OCI-LY7 (cell line): ENCODE measurements around the gene ZMAT3. TPM values are rescaled to one million over a fixed set of nuclear protein-coding genes. Genes with fewer than 3 reads are reported as not detected.
"Not testable (repeated sequence)": the region's sequence is repeated elsewhere in the genome, so short reads cannot be mapped to it uniquely, and the experiment has no call there.

ENCODE experiments used
- Bru-seq: library from RNA; stranded (reverse); fragments of 400-500 nt; gene quantifications from one replicate; lab custom pipeline; 2021; lab: Mats Ljungman, UMichigan
- BruChase-seq, 2 experiments: library from RNA; stranded (reverse); fragments of 400-500 nt; gene quantifications; one replicate each; lab custom pipeline; 2021; lab: Mats Ljungman, UMichigan
- BruUV-seq: library from RNA; stranded (reverse); fragments of 400-500 nt; replicated peaks from 2 replicates; lab custom pipeline; 2021; lab: Mats Ljungman, UMichigan
- CTCF ChIA-PET: fragments of 300-600 bp; sonication (Branson Sonifier 250); formaldehyde crosslinking; loops from one replicate; lab custom pipeline; 2022; ENCODE audit warnings: antibody characterized with exemption; ENCODE audit not compliant: unreplicated experiment; lab: Charles Lee
- POLR2A ChIA-PET: fragments of 300-600 bp; sonication (Branson Sonifier 250); formaldehyde crosslinking; loops from one replicate; lab custom pipeline; 2022; ENCODE audit warnings: antibody characterized with exemption; lab: Charles Lee
- DNase-seq: peaks from one replicate; pipeline ENCODE4 v3.0.0-alpha.2; 2015; ENCODE audit warnings: low spot score
- H2AFZ ChIP-seq: fragments of 200-600 bp; sonication (generic), shearing (Covaris generic); 2 replicates; pipeline ENCODE4 v1.6.1; 2014; ENCODE audit warnings: mild to moderate bottlenecking, antibody characterized with exemption, low read length, moderate library complexity
- H3K27ac ChIP-seq: fragments of 200-600 bp; sonication (generic); 2 replicates; pipeline ENCODE4 v1.5.1; 2014; ENCODE audit warnings: mixed run types, low read depth, mild to moderate bottlenecking, moderate library complexity, low read length, inconsistent platforms; ENCODE audit not compliant: poor library complexity, severe bottlenecking
- H3K36me3 ChIP-seq: fragments of 200-600 bp; sonication (generic); 2 replicates; pipeline ENCODE4 v1.6.1; 2014; ENCODE audit warnings: mild to moderate bottlenecking, antibody characterized with exemption, low read length, moderate library complexity, mixed read lengths; ENCODE audit not compliant: insufficient read depth
- H3K4me1 ChIP-seq: fragments of 200-600 bp; sonication (generic); 2 replicates; pipeline ENCODE4 v1.5.1; 2014; ENCODE audit warnings: mild to moderate bottlenecking, low read length; ENCODE audit not compliant: insufficient read depth, poor library complexity, severe bottlenecking
- H3K4me2 ChIP-seq: fragments of 200-600 bp; sonication (generic); 2 replicates; pipeline ENCODE4 v1.6.1; 2014; ENCODE audit warnings: mild to moderate bottlenecking, low read length
- H3K4me3 ChIP-seq: fragments of 200-600 bp; sonication (generic); 2 replicates; pipeline ENCODE4 v1.5.1; 2014; ENCODE audit warnings: mild to moderate bottlenecking, low read depth, low read length; ENCODE audit not compliant: poor library complexity, severe bottlenecking
- H3K79me2 ChIP-seq: fragments of 200-600 bp; sonication (generic); 2 replicates; pipeline ENCODE4 v1.6.1; 2016; ENCODE audit warnings: low read depth, mild to moderate bottlenecking, low read length, moderate library complexity, mixed read lengths; ENCODE audit not compliant: insufficient read depth
- H3K9me2 ChIP-seq: fragments of 200-600 bp; sonication (generic); 2 replicates; pipeline ENCODE4 v1.6.1; 2016; ENCODE audit warnings: mild to moderate bottlenecking, low read length, mixed read lengths; ENCODE audit not compliant: insufficient read depth
- H3K9me3 ChIP-seq: fragments of 200-600 bp; sonication (generic); 2 replicates; pipeline ENCODE4 v1.6.1; 2014; ENCODE audit warnings: mild to moderate bottlenecking, mixed run types, low read length, mixed read lengths
- H4K20me1 ChIP-seq: fragments of 200-600 bp; sonication (generic); 2 replicates; pipeline ENCODE4 v1.6.1; 2014; ENCODE audit warnings: mild to moderate bottlenecking, antibody characterized with exemption, low read length, moderate library complexity, mixed read lengths; ENCODE audit not compliant: insufficient read depth
- EZH2phosphoT487 ChIP-seq: fragments of 200-600 bp; sonication (generic); IDR thresholded peaks from 2 replicates; pipeline ENCODE4 v1.6.1; 2018; ENCODE audit warnings: low read depth, borderline replicate concordance, mild to moderate bottlenecking, mixed run types, antibody characterized with exemption, low read length, moderate library complexity, mixed read lengths
- intact Hi-C: fragments of 100-400 bp; cut with micrococcal nuclease; formaldehyde crosslinking; loops from one replicate; pipeline ENCODE4 v1.10.0; 2022; ENCODE audit not compliant: unreplicated experiment
- long read RNA-seq: library from polyadenylated mRNA; stranded (forward); transcript quantifications from one replicate; pipeline ENCODE4 v2.0.0, GENCODE V29; 2022
- total RNA-seq, 2 experiments: library from RNA; depleted of rRNA in 1 of 2; stranded (reverse); fragments of >200 nt in 1 of 2; shearing (Covaris generic) in 1 of 2; gene quantifications; 2 replicates each; pipeline ENCODE4 v1.2.3, GENCODE V29; 2014 to 2022
- TF ChIP-seq, protein P1 (sequence below): fragments of 200-600 bp; sonication (generic); conservative IDR thresholded peaks from 2 replicates; pipeline ENCODE4 v1.5.1; 2014; ENCODE audit warnings: mild to moderate bottlenecking, antibody characterized with exemption, low read length, moderate library complexity, mixed read lengths

ZMAT3 gene, protein sequence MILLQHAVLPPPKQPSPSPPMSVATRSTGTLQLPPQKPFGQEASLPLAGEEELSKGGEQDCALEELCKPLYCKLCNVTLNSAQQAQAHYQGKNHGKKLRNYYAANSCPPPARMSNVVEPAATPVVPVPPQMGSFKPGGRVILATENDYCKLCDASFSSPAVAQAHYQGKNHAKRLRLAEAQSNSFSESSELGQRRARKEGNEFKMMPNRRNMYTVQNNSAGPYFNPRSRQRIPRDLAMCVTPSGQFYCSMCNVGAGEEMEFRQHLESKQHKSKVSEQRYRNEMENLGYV
- total RNA-seq (2014; rRNA removed; shearing (Covaris generic)) (3.7 TPM in 2 replicates), total RNA-seq (2022) (11.3 and 12.9 TPM in 2 replicates), Bru-seq, nascent RNA (percentile 68 among the genes with signal in this experiment), BruChase-seq, experiment 1, labeled RNA remaining after a 6-hour chase (percentile 73 among the genes with signal in this experiment), BruChase-seq, experiment 2, labeled RNA remaining after a 2-hour chase (percentile 81 among the genes with signal in this experiment)
- long read RNA-seq, partial matches to known transcripts = 0 of 3 reads
- long read RNA-seq, other reads (novel, unspliced or antisense) = 3 of 3 reads

DNA sequence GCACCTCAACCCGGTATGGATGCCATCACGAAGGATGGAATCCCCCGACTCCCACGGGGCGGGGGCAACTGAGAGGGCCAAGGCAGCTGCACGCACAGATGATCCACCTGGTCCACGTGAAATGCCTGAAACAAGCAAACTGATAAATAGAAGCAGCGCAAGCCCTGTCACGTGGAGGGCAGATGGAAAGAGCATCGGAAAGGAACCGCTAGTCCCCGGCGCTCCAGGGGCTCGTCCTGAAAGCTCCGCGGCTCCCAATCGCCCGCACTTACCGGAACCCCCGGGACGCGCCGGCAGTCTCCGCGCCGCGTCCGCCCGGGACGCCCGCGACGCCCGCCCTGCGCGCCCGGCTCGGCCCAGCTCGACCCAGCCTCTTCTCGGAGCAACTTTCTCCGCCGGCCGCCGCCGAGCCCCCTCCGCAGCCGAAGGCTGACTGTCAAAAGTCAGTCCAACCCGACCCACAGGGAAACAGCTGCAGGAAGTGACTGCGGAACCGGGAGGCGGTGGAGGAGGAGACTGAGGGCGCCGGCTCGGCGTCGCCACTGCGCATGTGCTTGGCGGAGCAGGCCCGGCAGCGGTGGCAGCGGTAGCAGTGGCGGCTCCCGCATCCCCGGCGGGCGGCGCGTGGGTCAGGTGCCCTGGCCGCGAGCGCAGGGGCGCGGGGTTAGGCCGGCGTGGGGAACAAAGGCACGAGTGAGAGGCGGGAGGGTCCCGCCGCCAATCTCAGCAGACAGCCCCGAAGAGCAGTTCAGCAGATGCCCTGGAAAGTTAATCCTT is at the start of gene ZMAT3:
ZMAT3 (minus strand) TSS at position 487 of the 777 bp plus-strand sequence. CDS start 4,057 bp downstream, outside the sequence.
- Histone ChIP-seq H3K4me2 (peak within 1 kb of the TSS; percentile 99), H3K36me3 (peaks cover 15% of the 10 kb centered on the region), H4K20me1 (no peaks in the 10 kb centered on the region), H3K9me2 (no peaks in the 10 kb centered on the region), H3K4me3 (peak within 1 kb of the TSS; percentile 92), H3K4me1 (peaks cover 40% of the 10 kb centered on the region), H3K9me3 (no peaks in the 10 kb centered on the region), H3K27ac (peak within 1 kb of the TSS; percentile 73), H2AFZ (peak within 1 kb of the TSS; percentile 95), H3K79me2 (peaks cover 21% of the 10 kb centered on the region; the same call in 1 of the 2 replicates)
- TF ChIP-seq, protein P1, sequence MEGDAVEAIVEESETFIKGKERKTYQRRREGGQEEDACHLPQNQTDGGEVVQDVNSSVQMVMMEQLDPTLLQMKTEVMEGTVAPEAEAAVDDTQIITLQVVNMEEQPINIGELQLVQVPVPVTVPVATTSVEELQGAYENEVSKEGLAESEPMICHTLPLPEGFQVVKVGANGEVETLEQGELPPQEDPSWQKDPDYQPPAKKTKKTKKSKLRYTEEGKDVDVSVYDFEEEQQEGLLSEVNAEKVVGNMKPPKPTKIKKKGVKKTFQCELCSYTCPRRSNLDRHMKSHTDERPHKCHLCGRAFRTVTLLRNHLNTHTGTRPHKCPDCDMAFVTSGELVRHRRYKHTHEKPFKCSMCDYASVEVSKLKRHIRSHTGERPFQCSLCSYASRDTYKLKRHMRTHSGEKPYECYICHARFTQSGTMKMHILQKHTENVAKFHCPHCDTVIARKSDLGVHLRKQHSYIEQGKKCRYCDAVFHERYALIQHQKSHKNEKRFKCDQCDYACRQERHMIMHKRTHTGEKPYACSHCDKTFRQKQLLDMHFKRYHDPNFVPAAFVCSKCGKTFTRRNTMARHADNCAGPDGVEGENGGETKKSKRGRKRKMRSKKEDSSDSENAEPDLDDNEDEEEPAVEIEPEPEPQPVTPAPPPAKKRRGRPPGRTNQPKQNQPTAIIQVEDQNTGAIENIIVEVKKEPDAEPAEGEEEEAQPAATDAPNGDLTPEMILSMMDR = no peak
- no peak for TF ChIP-seq EZH2phosphoT487
- POLR2A ChIA-PET = interaction anchor here (0.6 to 3.6 kb wide), 15 partner anchors 8 to 249 kb away, joined by 3 to 15 read pairs (median 3); partner anchors contain the start of gene PIK3CA
- intact Hi-C loops = loop anchor here (1.0 to 5.0 kb wide), 4 partner anchors 77 to 491 kb away; partner anchors contain the start of genes ACTL6A, PIK3CA and ZNF639
- CTCF ChIA-PET = interaction anchor here (0.6 kb wide), 1 partner anchor 99 kb away, joined by 3 read pairs; no protein-coding TSS in a partner anchor
- BruUV-seq = no TSS peak
- peak; percentile 82 for DNase-seq

DNA sequence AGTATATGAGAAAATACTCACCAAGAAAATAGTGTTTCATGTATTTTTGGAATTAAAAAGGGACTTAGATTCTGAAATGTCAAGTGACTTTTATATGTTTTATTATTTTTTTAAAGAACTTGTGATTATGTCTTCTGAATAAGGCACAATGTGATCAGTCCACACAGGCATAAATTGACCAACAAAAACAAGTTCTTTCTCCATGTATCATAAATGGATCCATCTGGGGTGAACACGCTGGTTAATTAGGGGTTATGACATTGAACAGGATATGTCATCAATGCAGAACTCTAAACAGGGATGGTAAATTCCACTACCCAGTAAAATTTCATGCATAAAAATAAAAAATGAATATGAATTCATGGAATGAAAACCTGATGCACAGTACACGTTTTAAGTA is 45.2 kb upstream of the ZMAT3 start:
- H3K79me2 ChIP-seq = no peaks in the 10 kb centered on the region
- no peaks in the 10 kb centered on the region for H3K9me2 ChIP-seq
- no peak overlapping the region for H3K4me2 ChIP-seq
- ChIA-PET POLR2A (no interaction called here), CTCF (no interaction called here)
- no TSS peak for BruUV-seq
- DNase-seq = no peak
- H3K4me3 ChIP-seq = no peak overlapping the region
- H3K36me3 ChIP-seq = no peaks in the 10 kb centered on the region
- no peak overlapping the region for H3K27ac ChIP-seq
- no peak for TF ChIP-seq EZH2phosphoT487
- no peaks in the 10 kb centered on the region for H3K4me1 ChIP-seq
- H4K20me1 ChIP-seq = no peaks in the 10 kb centered on the region
- intact Hi-C loops = no loop called here
- H2AFZ ChIP-seq = no peak overlapping the region
- H3K9me3 ChIP-seq = no peaks in the 10 kb centered on the region

DNA sequence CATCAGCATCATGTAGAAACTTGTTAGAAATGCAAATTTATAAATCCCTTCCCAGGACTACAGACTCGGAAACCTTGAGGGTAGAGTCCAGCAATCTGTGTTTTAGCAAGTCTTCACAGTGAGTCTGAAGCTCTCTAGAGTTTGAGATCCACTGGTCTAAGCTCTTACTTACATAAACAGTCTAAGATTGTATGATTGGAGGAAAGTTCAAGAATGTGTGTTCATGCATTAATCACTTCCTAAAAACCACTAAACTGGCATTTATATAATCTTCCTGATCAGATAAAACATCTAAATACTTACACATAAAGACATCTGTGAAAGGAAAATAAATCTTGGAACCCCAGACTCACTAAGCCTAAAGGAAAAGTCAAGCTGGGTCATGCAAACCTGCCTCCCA is 43.8 kb upstream of the ZMAT3 start:
- H3K4me3 ChIP-seq, intact Hi-C loops, H2AFZ ChIP-seq, H3K4me1 ChIP-seq, H3K36me3 ChIP-seq, BruUV-seq, H3K4me2 ChIP-seq, H3K79me2 ChIP-seq, H3K9me2 ChIP-seq, H3K9me3 ChIP-seq, H4K20me1 ChIP-seq, DNase-seq, H3K27ac ChIP-seq: not testable (repeated sequence)
- ChIA-PET CTCF (interaction anchor here (0.5 kb wide), 1 partner anchor 230 kb away, joined by 3 read pairs; no protein-coding TSS in a partner anchor), POLR2A (interaction anchor here (0.6 to 1.2 kb wide), 2 partner anchors 21 to 52 kb away, joined by 3 to 4 read pairs; no protein-coding TSS in a partner anchor)
